GM12873 (cell line): ENCODE results near the gene SLC49A3.

Source experiments
- CTCF ChIP-seq: IDR thresholded peaks from 2 replicates; pipeline ENCODE4 v1.5.1; 2012; ENCODE audit warnings: low read depth, mild to moderate bottlenecking, moderate library complexity, low read length, control low read depth; ENCODE audit not compliant: insufficient read depth; ENCODE audit errors: missing control alignments

SLC49A3 gene

DNA sequence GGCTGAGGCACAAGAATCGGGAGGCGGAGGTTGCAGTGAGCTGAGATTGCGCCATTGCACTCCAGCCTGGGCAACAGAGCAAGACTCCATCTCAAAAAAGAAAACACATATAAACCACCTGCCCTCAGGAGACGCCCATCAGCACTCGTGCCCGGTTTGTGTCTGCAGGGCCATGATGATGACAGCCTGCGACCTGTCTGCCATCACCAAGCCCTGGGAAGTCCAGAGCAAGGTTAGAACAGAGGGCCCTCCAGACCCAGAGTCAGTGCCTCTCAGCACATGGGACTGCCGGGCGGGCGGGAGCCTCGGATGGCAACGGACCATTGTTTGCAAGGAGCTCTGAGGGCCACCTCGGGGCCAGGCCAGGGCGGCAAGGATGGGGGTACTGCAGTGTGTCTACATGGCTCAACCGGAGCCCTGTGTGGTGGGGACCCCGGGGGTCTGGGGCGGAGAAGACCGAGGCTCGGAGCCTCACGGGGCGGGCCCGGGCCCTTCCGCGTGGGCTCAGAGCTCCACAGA is 24.2 kb downstream of the SLC49A3 start:
- TF ChIP-seq CTCF, result no peak

DNA sequence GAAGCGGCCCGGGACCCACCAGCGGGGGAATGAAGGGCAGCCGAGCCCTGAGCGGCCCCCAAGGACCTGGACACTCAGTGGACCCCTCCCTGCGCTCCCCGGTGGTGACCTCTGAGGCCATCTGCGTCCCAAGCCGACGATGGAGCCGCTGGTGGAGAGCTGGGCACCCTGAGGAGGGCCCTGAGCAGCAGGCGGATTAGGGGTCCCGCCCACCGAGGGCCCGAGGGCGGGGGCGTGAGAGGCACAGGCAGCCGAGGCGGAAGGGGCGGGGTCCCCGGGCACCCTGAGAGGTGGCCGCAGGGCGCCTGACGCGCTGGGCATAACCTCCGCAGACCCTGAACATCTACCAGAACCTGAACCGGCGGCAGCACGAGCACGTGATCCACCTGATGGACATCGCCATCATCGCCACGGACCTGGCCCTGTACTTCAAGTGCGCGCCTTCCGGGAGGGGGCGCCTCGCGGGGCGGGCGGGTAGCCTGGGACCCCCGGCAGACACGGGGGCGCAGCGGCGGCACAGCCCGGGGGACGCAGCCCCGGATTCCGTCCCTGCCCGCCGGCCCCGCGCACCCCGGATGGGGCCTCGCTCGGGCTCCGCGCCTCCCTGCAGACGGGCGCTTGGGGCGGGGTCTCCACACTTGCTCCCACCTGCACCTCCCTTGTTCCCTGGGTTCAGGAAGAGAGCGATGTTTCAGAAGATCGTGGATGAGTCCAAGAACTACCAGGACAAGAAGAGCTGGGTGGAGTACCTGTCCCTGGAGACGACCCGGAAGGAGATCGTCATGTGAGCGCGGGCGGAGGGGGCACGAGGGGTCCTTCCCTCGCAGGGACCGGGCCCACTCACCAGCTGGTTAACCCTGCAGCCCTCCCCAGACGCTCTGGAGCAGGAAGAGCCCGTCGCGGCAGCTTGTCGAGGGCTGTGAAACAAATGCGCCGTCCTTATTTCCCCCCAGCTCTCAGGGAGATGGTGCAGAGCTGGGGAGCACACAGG is 25.2 kb downstream of the SLC49A3 start:
- TF ChIP-seq CTCF, result peak; percentile 24

DNA sequence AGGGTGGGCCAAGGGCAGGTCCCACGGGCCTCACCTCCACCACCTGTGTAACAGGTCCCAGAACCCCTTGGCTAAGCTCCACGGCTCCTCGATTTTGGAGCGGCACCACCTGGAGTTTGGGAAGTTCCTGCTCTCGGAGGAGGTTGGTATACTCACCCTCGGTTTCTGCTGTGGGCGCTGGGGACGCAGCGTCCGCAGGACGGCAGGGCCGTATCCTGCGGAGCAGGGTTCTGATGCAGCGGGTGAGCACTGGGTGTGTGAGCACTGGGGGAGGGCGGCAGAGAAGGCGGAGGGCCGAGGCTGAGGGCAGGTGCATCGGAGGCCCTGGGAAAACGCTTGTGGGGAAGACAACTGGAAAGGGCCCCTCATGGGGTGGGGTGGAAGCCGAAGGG is 25.9 kb downstream of the SLC49A3 start:
- no peak for TF ChIP-seq CTCF

DNA sequence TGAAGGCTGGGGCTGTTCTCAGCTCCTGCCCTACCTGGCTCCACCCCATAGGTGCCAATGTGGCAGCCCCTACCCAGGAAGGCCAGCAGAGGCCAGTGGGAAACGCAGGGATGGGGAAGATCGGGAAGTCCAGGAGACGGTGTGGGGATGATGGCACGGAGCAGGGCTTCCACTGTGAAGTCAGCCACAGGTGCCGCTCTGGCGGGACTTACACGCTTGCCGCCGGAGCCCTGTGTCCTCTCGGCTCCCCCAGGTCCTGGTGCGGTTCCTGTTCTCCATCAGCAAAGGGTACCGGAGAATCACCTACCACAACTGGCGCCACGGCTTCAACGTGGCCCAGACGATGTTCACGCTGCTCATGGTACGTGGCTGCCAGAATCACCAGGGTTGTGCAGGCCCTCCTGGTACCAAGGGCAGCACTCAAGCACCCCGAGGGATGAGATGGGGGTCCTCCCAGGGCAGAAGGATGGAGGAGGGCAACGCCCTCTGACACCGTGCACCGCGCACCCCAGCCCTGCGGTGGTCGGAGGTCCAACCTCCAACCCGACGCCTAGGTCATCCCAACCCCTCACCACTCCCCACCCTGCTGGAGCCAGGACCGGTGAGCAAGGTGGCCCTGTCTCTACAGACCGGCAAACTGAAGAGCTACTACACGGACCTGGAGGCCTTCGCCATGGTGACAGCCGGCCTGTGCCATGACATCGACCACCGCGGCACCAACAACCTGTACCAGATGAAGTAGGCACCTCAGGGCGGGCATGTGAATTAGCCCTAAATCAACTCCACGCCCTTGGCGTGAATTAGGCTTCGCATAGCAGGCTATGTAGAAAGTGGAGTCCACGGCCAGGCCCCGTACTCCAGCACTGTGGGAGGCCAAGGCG is 26.8 kb downstream of the SLC49A3 start:
- TF ChIP-seq CTCF, result no peak

GRCh38 chr4:661231-661630 is 27.7 kb downstream of the SLC49A3 start:
- TF ChIP-seq CTCF, result no peak

GRCh38 chr4:660401-660800 is 28.6 kb downstream of the SLC49A3 start:
- TF ChIP-seq CTCF, result no peak

DNA sequence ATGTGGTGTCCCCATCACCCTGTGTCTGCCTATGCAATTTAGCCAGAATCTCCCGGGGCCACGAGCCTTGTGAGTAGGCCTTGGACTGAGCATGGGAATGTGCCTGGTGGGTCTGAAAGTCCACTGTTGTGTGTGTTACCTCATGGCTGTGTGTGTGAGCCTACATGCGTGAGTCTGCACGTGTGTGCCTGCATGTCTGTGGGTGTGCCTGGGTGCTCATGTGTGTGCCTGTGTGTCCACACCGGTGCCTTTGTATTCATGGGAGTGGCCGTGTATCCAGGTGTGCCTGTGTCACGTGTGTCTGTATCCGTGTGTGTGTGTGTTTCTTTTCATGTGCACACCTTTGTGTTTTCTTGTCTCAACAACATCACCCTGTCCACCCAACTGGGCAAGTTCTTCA is 29.1 kb downstream of the SLC49A3 start:
- TF ChIP-seq CTCF, result no peak
